ENCODE results near the gene TTC23.

TTC23 gene

DNA sequence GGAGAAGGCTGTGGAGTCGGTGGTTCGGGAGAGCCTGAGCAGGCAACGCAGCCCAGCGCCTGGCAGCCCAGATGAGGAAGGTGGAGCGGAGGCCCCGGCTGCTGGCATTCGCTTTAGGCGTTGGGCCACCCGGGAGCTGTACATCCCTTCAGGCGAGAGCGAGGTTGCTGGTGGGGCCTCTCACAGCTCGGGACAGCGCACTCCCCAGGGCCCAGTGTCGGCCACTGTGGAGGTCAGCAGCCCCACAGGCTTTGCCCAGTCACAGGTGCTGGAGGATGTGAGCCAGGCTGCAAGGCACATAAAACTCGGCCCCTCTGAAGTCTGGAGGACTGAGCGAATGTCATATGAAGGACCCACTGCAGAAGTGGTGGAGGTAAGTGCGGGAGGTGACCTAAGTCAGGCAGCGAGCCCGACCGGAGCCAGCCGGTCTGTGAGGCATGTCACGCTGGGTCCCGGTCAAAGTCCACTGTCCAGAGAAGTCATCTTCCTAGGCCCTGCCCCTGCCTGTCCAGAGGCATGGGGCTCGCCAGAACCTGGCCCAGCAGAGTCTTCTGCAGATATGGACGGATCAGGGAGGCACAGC lies 117.8 kb downstream of the TTC23 start:
- DNase-seq (ENCODE audit: low spot score): no peak
- TF ChIP-seq, protein P1, sequence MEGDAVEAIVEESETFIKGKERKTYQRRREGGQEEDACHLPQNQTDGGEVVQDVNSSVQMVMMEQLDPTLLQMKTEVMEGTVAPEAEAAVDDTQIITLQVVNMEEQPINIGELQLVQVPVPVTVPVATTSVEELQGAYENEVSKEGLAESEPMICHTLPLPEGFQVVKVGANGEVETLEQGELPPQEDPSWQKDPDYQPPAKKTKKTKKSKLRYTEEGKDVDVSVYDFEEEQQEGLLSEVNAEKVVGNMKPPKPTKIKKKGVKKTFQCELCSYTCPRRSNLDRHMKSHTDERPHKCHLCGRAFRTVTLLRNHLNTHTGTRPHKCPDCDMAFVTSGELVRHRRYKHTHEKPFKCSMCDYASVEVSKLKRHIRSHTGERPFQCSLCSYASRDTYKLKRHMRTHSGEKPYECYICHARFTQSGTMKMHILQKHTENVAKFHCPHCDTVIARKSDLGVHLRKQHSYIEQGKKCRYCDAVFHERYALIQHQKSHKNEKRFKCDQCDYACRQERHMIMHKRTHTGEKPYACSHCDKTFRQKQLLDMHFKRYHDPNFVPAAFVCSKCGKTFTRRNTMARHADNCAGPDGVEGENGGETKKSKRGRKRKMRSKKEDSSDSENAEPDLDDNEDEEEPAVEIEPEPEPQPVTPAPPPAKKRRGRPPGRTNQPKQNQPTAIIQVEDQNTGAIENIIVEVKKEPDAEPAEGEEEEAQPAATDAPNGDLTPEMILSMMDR (IDR thresholded peaks at IDR 0.05; ENCODE audit: extremely low read depth, missing control alignments): no peak

DNA sequence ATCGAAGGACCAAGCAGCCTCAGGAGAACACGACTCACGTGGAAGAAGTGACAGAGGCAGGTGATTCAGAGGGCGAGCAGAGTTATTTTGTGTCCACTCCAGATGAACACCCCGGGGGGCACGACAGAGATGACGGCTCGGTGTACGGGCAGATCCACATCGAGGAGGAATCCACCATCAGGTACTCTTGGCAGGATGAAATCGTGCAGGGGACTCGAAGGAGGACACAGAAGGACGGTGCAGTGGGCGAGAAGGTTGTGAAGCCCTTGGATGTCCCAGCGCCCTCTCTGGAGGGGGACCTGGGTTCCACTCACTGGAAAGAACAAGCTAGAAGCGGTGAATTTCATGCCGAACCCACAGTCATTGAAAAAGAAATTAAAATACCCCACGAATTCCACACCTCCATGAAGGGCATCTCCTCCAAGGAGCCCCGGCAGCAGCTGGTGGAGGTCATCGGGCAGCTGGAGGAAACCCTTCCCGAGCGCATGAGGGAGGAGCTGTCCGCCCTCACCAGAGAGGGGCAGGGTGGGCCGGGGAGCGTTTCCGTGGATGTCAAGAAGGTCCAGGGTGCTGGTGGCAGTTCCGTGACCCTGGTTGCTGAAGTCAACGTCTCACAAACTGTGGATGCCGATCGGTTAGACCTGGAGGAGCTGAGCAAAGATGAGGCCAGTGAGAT lies 118.5 kb downstream of the TTC23 start:
- TF ChIP-seq, protein P1 (IDR thresholded peaks at IDR 0.05; ENCODE audit: extremely low read depth, missing control alignments): no peak
- DNase-seq (ENCODE audit: low spot score): no peak

DNA sequence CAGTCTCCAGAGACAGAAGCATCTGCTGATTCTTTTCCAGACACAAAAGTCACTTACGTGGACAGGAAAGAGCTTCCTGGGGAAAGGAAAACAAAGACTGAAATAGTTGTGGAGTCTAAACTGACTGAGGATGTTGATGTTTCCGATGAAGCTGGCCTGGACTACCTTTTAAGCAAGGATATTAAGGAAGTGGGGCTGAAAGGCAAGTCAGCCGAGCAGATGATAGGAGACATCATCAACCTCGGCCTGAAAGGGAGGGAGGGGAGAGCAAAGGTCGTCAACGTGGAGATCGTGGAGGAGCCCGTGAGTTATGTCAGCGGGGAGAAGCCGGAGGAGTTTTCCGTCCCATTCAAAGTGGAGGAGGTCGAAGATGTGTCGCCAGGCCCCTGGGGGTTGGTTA lies 119.1 kb downstream of the TTC23 start:
- no peak for DNase-seq (ENCODE audit: low spot score)
- TF ChIP-seq, protein P1 (IDR thresholded peaks at IDR 0.05; ENCODE audit: extremely low read depth, missing control alignments): no peak

- TF ChIP-seq, protein P1 (IDR thresholded peaks at IDR 0.05; ENCODE audit: extremely low read depth, missing control alignments): no peak
- no peak for DNase-seq (ENCODE audit: low spot score)
These were observed 119.7 kb downstream of the TTC23 start for GRCh38 chr15:99129644-99130043.

- DNase-seq (ENCODE audit: low spot score): no peak
- TF ChIP-seq, protein P1 (IDR thresholded peaks at IDR 0.05; ENCODE audit: extremely low read depth, missing control alignments): no peak
These were observed 121.0 kb downstream of the TTC23 start for GRCh38 chr15:99128411-99128810.

DNA sequence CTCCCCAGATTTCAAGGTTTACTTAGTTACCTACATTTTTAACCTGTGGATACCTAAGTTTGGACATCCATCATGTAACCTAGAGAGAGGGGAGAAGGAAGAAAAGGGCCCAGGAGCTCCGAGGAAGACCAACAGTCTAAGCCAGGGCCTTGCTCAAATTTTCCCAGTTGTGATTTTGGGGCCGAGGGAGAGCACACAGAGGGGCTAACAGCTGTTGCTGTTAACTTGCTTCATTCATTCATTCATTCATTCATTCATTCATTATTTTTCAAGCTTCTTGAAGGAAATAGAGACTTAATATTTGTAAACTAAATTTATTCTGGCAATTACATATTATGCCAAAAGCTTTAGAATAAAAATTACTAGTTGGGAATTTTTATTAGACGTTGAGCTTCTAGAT lies 121.6 kb downstream of the TTC23 start:
- TF ChIP-seq, protein P1 (IDR thresholded peaks at IDR 0.05; ENCODE audit: extremely low read depth, missing control alignments): no peak
- DNase-seq (ENCODE audit: low spot score): no peak

DNA sequence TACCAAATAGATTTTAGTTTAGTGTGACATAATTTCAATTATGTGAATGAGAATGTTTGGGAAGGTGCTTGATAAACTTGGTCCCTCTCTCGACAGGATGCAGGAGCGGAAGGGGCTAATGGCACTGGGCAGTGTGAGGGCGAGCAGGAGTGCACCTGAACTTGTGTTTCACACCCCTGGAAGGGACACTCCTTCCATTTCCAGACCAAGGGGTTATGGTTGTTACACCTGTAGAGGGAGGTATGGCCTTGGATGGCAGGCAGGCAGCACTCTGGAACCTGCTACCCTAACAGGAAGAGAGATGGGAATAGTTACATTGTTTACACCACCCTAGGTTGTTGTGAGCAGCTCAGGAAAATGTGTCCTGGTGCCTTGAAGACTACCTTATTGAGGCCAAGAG lies 122.5 kb downstream of the TTC23 start:
- TF ChIP-seq, protein P1 (IDR thresholded peaks at IDR 0.05; ENCODE audit: extremely low read depth, missing control alignments): no peak
- no peak for DNase-seq (ENCODE audit: low spot score)

Measured in GM20000 (cell line).